SK-N-SH (cell line): Measurements from ENCODE around the gene KYNU. TPM values are rescaled to one million over a fixed set of nuclear protein-coding genes. Genes with fewer than 3 reads are reported as not detected.

Experiments used
- CTCF ChIA-PET: fragments of 300-600, 350-600 bp; formaldehyde crosslinking; extraction: SDS; loops from one replicate; lab custom pipeline; 2021; lab: Yijun Ruan, JAX
- POLR2A ChIA-PET: fragments of 350-600 bp; sonication (Branson Sonifier 250); formaldehyde crosslinking; extraction: SDS; loops from one replicate; lab custom pipeline; 2020; ENCODE audit warnings: antibody characterized with exemption, inconsistent platforms; lab: Yijun Ruan, JAX
- DNase-seq: peaks from one replicate; pipeline ENCODE4 v3.0.0; 2012
- H2AFZ ChIP-seq: fragments of 200-600 bp; sonication (generic); 2 replicates; pipeline ENCODE4 v1.8.1; 2016; ENCODE audit warnings: antibody characterized with exemption, mild to moderate bottlenecking, low read depth
- H3F3A ChIP-seq: fragments of 200-600 bp; sonication (generic); replicated peaks from 2 replicates; pipeline ENCODE3; 2016; ENCODE audit warnings: antibody characterized with exemption, mild to moderate bottlenecking; ENCODE audit not compliant: insufficient read depth
- H3K27ac ChIP-seq, 2 experiments: fragments of 200-500 bp in 1 of 2; fragments of 200-600 bp in 1 of 2; sonication (Bioruptor generic) in 1 of 2; sonication (generic), shearing (Covaris generic) in 1 of 2; 2 replicates each; pipeline versions ENCODE4 v1.5.1 to v1.6.1; 2014 to 2016; ENCODE audit warnings: low read depth in 2 of 2, inconsistent platforms in 1 of 2, low read length in 1 of 2, mild to moderate bottlenecking in 1 of 2, mixed read lengths in 1 of 2
- H3K27me3 ChIP-seq: fragments of 200-600 bp; sonication (generic), shearing (Covaris generic); 2 replicates; pipeline ENCODE4 v1.6.1; 2016; ENCODE audit warnings: mixed run types; ENCODE audit not compliant: insufficient read depth
- H3K36me3 ChIP-seq, 2 experiments: fragments of 200-500 bp in 1 of 2; fragments of 200-600 bp in 1 of 2; sonication (Bioruptor generic) in 1 of 2; sonication (generic) in 1 of 2; replicated peaks in 1 of 2; 2 replicates each; pipeline versions ENCODE3 to v1.5.1; 2014 to 2016; ENCODE audit warnings: low read length in 1 of 2, mild to moderate bottlenecking in 1 of 2; ENCODE audit not compliant: insufficient read depth in 2 of 2, control insufficient read depth in 1 of 2
- H3K4me1 ChIP-seq, 2 experiments: fragments of 200-500 bp in 1 of 2; fragments of 200-600 bp in 1 of 2; sonication (Bioruptor generic) in 1 of 2; sonication (generic), shearing (Covaris generic) in 1 of 2; 2 replicates each; pipeline versions ENCODE4 v1.5.1 to v1.6.1; 2014 to 2016; ENCODE audit warnings: low read depth in 1 of 2, low read length in 1 of 2, mixed run types in 1 of 2; ENCODE audit not compliant: insufficient read depth in 2 of 2, control insufficient read depth in 1 of 2
- H3K4me2 ChIP-seq: fragments of 200-600 bp; sonication (generic), shearing (Covaris generic); 2 replicates; pipeline ENCODE4 v1.6.1; 2017; ENCODE audit warnings: mixed run types
- H3K4me3 ChIP-seq, 2 experiments: fragments of 200-500 bp in 1 of 2; fragments of 200-600 bp in 1 of 2; sonication (Bioruptor generic) in 1 of 2; sonication (generic), shearing (Covaris generic) in 1 of 2; 2 replicates each; pipeline versions ENCODE4 v1.5.1 to v1.8.1; 2014 to 2016; ENCODE audit warnings: low read depth in 2 of 2, inconsistent platforms in 1 of 2, low read length in 1 of 2, mild to moderate bottlenecking in 1 of 2, mixed read lengths in 1 of 2, moderate library complexity in 1 of 2
- H3K79me2 ChIP-seq: fragments of 200-600 bp; sonication (generic); 2 replicates; pipeline ENCODE4 v1.8.1; 2017; ENCODE audit warnings: mild to moderate bottlenecking; ENCODE audit not compliant: insufficient read depth
- H3K9ac ChIP-seq: fragments of 200-600 bp; sonication (generic); 2 replicates; pipeline ENCODE4 v1.6.1; 2017; ENCODE audit warnings: mixed run types
- H3K9me2 ChIP-seq: fragments of 200-600 bp; sonication (generic); 2 replicates; pipeline ENCODE4 v1.6.1; 2017; ENCODE audit warnings: mixed run types
- H3K9me3 ChIP-seq: fragments of 200-600 bp; sonication (generic); 2 replicates; pipeline ENCODE4 v1.6.1; 2017; ENCODE audit warnings: mixed run types, mild to moderate bottlenecking, moderate library complexity
- H4K20me1 ChIP-seq: fragments of 200-600 bp; sonication (generic); 2 replicates; pipeline ENCODE4 v1.6.1; 2017; ENCODE audit warnings: mild to moderate bottlenecking, mixed run types; ENCODE audit not compliant: insufficient read depth
- CHD2 ChIP-seq: fragments of 150-350 bp; IDR thresholded peaks from 2 replicates; pipeline ENCODE4 v1.6.1; 2018; ENCODE audit warnings: low read length; ENCODE audit not compliant: partially characterized antibody
- ELF1 ChIP-seq: IDR thresholded peaks from 2 replicates; pipeline ENCODE4 v1.4.0; 2012
- EZH2phosphoT487 ChIP-seq: fragments of 200-600 bp; sonication (generic); IDR thresholded peaks from 2 replicates; pipeline ENCODE4 v1.6.1; 2017; ENCODE audit warnings: low read depth, mixed run types, mild to moderate bottlenecking, antibody characterized with exemption, moderate library complexity, borderline replicate concordance
- FOXJ3 ChIP-seq: sonication (generic); formaldehyde crosslinking; IDR thresholded peaks from 2 replicates; pipeline ENCODE4 v1.5.1; 2020; ENCODE audit warnings: mild to moderate bottlenecking, missing genetic modification reagents
- FOXM1 ChIP-seq: IDR thresholded peaks from 2 replicates; pipeline ENCODE4 v1.4.0; 2012; ENCODE audit warnings: low read depth, mild to moderate bottlenecking
- GATA2 ChIP-seq: sonication (generic); formaldehyde crosslinking; IDR thresholded peaks from 2 replicates; pipeline ENCODE4 v1.5.0; 2020; ENCODE audit warnings: mild to moderate bottlenecking, missing genetic modification reagents
- MEF2A ChIP-seq: IDR thresholded peaks from 2 replicates; pipeline ENCODE4 v1.4.0; 2012; ENCODE audit warnings: low read depth, borderline replicate concordance
- MXI1 ChIP-seq: IDR thresholded peaks from 2 replicates; pipeline ENCODE4 v1.6.1; 2012; ENCODE audit warnings: mild to moderate bottlenecking, low read depth, low read length, improper control_type of control experiment
- NRF1 ChIP-seq: IDR thresholded peaks from 2 replicates; pipeline ENCODE4 v1.6.1; 2012; ENCODE audit warnings: low read depth, mild to moderate bottlenecking, low read length
- POLR2AphosphoS5 ChIP-seq: IDR thresholded peaks from 2 replicates; pipeline ENCODE4 v1.6.1; 2012; ENCODE audit warnings: low read depth, low read length
- SIN3A ChIP-seq: IDR thresholded peaks from 2 replicates; pipeline ENCODE4 v1.6.1; 2012; ENCODE audit warnings: low read depth, mild to moderate bottlenecking, low read length, moderate library complexity, borderline replicate concordance
- SMC3 ChIP-seq: IDR thresholded peaks from 2 replicates; pipeline ENCODE4 v1.6.1; 2012; ENCODE audit warnings: low read depth, low read length, improper control_type of control experiment
- TAF1 ChIP-seq: IDR thresholded peaks from 2 replicates; pipeline ENCODE4 v1.6.1; 2012; ENCODE audit warnings: low read depth, mild to moderate bottlenecking, low read length, moderate library complexity, borderline replicate concordance
- TEAD4 ChIP-seq: IDR thresholded peaks from 2 replicates; pipeline ENCODE4 v1.4.0; 2012; ENCODE audit warnings: mild to moderate bottlenecking, borderline replicate concordance; ENCODE audit not compliant: insufficient read depth
- YY1 ChIP-seq: IDR thresholded peaks from 2 replicates; pipeline ENCODE4 v1.4.0; 2012; ENCODE audit warnings: low read depth, mild to moderate bottlenecking
- WGBS: methylation state at CpG from one replicate; pipeline ENCODE4 v1.1.6; 2017; ENCODE audit warnings: low lambda C conversion rate; 5-methylcytosine and 5-hydroxymethylcytosine counted together
- polyA plus RNA-seq, 3 experiments: library from polyadenylated mRNA; depleted of rRNA; stranded (reverse); fragments of >200 nt; gene quantifications; 2 replicates each; pipeline ENCODE4 v1.2.3, GENCODE V29; 2012
- TF ChIP-seq, protein P1 (sequence below): IDR thresholded peaks from 2 replicates; pipeline ENCODE4 v1.4.0; 2012; ENCODE audit warnings: low read depth
- TF ChIP-seq, protein P2 (sequence below): IDR thresholded peaks from 2 replicates; pipeline ENCODE4 v1.4.0; 2012; ENCODE audit warnings: low read depth, borderline replicate concordance
- TF ChIP-seq, protein P3 (sequence below): fragments of 150-350 bp; IDR thresholded peaks from 2 replicates; pipeline ENCODE4 v1.6.1; 2017; ENCODE audit warnings: antibody characterized with exemption, low read length, low read depth, borderline replicate concordance

KYNU gene
- polyA plus RNA-seq, 1 of the 3 experiments (the other 2 are of a cell fraction) = not detected

DNA sequence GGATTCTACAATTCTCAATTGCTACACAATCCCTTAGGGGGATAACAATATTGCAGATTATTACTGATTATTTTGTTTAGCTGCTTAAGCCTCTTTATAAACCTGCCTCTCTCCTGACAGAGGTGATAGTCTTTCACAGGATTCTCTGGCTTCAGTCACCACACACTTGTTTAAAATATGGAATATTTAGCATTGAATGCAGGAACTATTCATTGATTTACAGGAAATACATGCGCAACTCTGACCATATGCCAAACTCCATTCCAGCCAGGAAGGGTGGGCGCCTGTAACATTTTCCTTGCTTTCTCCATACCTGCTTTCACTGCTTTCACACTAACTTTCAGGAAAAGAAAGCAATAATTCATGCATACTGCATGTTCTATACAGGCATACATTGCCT is 207.0 kb downstream of the KYNU start:
- Histone ChIP-seq H3K4me3 (no peak overlapping the region), H4K20me1 (no peaks in the 10 kb centered on the region), H3K9me3 (no peaks in the 10 kb centered on the region), H3F3A (no peaks in the 10 kb centered on the region), H3K9ac (no peak overlapping the region), H3K79me2 (no peaks in the 10 kb centered on the region), H3K27ac (no peak overlapping the region), H3K4me2 (no peak overlapping the region), H2AFZ (no peak overlapping the region), H3K4me1 (peaks cover 0 to 5% of the 10 kb centered on the region in 2 experiments; a peak in 1 of 4 replicates), H3K36me3 (no peaks in the 10 kb centered on the region), H3K27me3 (no peaks in the 10 kb centered on the region), H3K9me2 (no peaks in the 10 kb centered on the region)
- 83% methylated on average over 2 of the region's 2 CpGs for WGBS
- ChIA-PET CTCF (no interaction called here), POLR2A (no interaction called here)
- TF ChIP-seq, protein P1, sequence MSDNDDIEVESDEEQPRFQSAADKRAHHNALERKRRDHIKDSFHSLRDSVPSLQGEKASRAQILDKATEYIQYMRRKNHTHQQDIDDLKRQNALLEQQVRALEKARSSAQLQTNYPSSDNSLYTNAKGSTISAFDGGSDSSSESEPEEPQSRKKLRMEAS = no peak
- TF ChIP-seq TAF1 = no peak
- no peak for TF ChIP-seq EZH2phosphoT487
- no peak for TF ChIP-seq SIN3A
- TF ChIP-seq YY1 = no peak
- TF ChIP-seq SMC3 = no peak
- TF ChIP-seq POLR2AphosphoS5 = no peak
- TF ChIP-seq MEF2A = no peak
- no peak for TF ChIP-seq GATA2 (CRISPR knock-in tag)
- TF ChIP-seq, protein P2, sequence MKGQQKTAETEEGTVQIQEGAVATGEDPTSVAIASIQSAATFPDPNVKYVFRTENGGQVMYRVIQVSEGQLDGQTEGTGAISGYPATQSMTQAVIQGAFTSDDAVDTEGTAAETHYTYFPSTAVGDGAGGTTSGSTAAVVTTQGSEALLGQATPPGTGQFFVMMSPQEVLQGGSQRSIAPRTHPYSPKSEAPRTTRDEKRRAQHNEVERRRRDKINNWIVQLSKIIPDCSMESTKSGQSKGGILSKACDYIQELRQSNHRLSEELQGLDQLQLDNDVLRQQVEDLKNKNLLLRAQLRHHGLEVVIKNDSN = no peak
- TF ChIP-seq FOXM1 = no peak
- TF ChIP-seq FOXJ3 (CRISPR knock-in tag) = no peak
- no peak for TF ChIP-seq MXI1
- no peak for TF ChIP-seq CHD2
- TF ChIP-seq, protein P3, sequence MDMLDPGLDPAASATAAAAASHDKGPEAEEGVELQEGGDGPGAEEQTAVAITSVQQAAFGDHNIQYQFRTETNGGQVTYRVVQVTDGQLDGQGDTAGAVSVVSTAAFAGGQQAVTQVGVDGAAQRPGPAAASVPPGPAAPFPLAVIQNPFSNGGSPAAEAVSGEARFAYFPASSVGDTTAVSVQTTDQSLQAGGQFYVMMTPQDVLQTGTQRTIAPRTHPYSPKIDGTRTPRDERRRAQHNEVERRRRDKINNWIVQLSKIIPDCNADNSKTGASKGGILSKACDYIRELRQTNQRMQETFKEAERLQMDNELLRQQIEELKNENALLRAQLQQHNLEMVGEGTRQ = no peak
- no peak for TF ChIP-seq TEAD4
- no peak for DNase-seq

DNA sequence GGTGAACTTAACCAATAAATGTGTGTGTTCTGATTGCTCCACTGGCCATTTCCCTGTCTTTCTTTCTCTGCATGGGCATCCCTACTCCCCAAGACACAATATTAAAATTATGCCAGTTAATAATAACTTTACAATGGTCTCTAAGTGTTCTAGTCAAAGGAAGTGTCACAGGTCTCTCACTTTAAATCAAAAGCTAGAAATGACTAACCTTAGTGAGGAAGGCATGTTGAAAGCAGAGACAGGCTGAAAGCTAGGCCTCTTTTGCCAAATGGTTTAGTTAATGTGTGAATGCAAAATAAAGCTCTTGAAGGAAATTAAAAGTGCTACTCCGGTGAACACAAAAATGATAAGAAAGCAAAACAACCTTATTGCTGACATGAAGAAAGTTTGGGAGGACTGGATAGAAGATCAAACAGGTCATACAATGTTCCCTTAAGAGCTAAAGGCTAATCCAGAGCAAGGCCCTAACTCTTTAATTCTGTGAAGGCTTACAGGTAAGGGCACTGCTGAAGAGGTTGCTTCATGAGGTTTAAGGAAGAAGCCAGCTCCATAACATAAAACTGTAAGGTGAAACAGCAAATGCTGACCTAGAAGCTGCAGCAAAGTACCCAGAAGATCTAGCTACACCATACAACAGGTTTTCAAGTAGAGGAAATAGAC is 207.8 kb downstream of the KYNU start:
- Histone ChIP-seq H3F3A (no peaks in the 10 kb centered on the region), H3K4me3 (no peak overlapping the region), H3K4me2 (no peak overlapping the region), H3K4me1 (peaks cover 0 to 5% of the 10 kb centered on the region in 2 experiments; a peak in 1 of 4 replicates), H3K27ac (no peak overlapping the region), H4K20me1 (no peaks in the 10 kb centered on the region), H3K36me3 (no peaks in the 10 kb centered on the region), H3K27me3 (no peaks in the 10 kb centered on the region), H3K9me2 (no peaks in the 10 kb centered on the region), H3K9me3 (no peaks in the 10 kb centered on the region), H3K79me2 (no peaks in the 10 kb centered on the region), H2AFZ (no peak overlapping the region), H3K9ac (no peak overlapping the region)
- no peak for DNase-seq
- POLR2A ChIA-PET = no interaction called here
- WGBS = 83% methylated on average over 1 of the region's 1 CpG
- CTCF ChIA-PET = interaction anchor here (0.6 to 1.2 kb wide), 3 partner anchors 26 to 174 kb away, joined by 3 read pairs; no protein-coding TSS in a partner anchor
- TF ChIP-seq EZH2phosphoT487 (no peak), MEF2A (no peak), ELF1 (no peak), FOXJ3 (CRISPR knock-in tag) (no peak), NRF1 (no peak), CHD2 (no peak)
- TF ChIP-seq, all 33 proteins: peak for 0
